GM12865 (cell line): ENCODE measurements around the gene SPATA6.

Experiments used
- DNase-seq: peaks from one replicate; pipeline ENCODE4 v3.0.0; 2010; ENCODE audit warnings: low read depth
- H3K4me3 ChIP-seq: 2 replicates; pipeline ENCODE4 v1.5.1; 2011; ENCODE audit warnings: mild to moderate bottlenecking, low read depth, low read length, control low read depth
- TF ChIP-seq, protein P1 (sequence below): IDR thresholded peaks from 2 replicates; pipeline ENCODE4 v1.5.1; 2011; ENCODE audit warnings: low read length, control low read depth, low read depth, inconsistent platforms; ENCODE audit not compliant: insufficient read depth; ENCODE audit errors: missing control alignments

Gene SPATA6

DNA sequence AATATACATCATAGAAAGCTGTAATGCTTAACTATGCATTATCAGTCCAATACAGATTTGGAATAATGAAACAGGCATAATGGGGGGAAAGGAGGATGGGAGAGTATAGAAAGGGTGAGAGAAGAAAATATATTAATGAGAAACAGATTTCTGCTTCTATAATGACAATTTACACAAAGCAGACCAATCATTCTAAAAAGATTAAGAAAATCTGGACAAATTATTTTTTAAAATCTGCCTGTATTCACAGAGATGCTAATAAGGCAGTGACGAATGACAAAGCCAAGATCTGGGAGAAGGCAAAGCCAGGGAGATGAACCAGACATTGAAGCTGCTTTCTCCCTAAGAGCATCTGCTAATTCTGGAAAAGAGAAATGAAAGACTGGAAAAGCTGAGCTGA, 50.0 kb downstream of the SPATA6 start:
- no peak for DNase-seq
- H3K4me3 ChIP-seq, result no peak overlapping the region
- TF ChIP-seq, protein P1, sequence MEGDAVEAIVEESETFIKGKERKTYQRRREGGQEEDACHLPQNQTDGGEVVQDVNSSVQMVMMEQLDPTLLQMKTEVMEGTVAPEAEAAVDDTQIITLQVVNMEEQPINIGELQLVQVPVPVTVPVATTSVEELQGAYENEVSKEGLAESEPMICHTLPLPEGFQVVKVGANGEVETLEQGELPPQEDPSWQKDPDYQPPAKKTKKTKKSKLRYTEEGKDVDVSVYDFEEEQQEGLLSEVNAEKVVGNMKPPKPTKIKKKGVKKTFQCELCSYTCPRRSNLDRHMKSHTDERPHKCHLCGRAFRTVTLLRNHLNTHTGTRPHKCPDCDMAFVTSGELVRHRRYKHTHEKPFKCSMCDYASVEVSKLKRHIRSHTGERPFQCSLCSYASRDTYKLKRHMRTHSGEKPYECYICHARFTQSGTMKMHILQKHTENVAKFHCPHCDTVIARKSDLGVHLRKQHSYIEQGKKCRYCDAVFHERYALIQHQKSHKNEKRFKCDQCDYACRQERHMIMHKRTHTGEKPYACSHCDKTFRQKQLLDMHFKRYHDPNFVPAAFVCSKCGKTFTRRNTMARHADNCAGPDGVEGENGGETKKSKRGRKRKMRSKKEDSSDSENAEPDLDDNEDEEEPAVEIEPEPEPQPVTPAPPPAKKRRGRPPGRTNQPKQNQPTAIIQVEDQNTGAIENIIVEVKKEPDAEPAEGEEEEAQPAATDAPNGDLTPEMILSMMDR, result no peak

DNA sequence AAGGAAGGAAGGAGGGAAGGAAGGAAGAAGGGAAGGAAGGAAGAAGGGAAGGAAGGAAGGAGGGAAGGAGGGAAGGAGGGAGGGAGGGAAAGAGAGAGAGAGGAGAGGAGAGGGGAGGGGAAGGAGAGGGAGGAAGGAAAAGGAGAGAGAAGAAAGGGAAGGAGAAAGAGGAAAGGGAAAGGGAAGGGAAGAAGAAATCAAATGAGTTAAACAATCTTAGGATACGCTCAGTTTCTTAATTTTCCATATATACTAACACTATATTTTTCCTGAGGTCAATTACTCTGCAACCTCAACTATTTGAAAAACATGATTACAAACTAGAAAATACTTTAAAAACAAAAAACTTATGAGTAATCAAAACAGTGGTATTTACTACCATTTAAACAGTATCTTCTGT, 53.3 kb downstream of the SPATA6 start:
- DNase-seq, result no peak
- TF ChIP-seq, protein P1, result no peak

DNA sequence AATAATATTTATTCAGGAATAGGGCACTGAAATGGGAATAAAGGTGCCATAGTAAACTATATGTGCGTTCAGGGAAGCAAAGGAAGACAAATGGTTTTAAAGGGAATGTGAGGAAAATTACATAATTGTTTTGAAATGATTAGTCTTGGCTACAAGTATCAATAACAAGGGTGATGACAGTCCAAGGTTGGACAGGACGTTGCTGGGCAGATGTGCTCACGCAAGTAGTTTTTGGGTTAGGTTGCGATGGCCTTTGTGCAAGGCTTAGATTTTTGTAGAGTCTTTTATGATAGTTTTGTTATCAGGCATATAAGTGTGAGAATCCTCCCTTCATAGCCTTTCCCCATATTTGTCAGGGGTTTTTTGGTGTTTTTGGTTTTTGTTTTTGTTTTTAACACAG, 57.0 kb downstream of the SPATA6 start:
- DNase-seq, result no peak
- no peak overlapping the region for H3K4me3 ChIP-seq
- TF ChIP-seq, protein P1, result no peak

More for the DNA sequence above, 53.3 kb downstream of the SPATA6 start:
- H3K4me3 ChIP-seq, result no peak overlapping the region

DNA sequence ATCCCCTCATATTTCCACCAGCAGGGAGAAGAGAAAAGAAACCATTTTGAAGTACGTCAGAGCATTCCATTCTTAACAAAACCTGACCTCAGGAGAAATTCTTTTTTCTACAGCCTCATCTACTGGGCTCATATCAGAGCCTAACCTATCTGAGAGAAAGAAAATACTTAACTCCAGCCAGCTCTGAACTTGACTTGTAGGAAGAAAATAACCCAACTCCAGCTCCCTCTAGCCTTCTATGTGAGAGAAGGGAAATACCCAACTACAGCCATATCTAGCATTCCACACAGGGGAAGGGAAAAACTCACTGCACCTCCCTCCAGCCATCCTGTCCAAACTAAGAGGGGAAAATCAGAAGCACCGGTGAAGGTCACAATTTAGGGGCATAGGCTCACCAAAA, 57.7 kb downstream of the SPATA6 start:
- no peak for DNase-seq
- TF ChIP-seq, protein P1, result no peak
- H3K4me3 ChIP-seq, result no peak overlapping the region

DNA sequence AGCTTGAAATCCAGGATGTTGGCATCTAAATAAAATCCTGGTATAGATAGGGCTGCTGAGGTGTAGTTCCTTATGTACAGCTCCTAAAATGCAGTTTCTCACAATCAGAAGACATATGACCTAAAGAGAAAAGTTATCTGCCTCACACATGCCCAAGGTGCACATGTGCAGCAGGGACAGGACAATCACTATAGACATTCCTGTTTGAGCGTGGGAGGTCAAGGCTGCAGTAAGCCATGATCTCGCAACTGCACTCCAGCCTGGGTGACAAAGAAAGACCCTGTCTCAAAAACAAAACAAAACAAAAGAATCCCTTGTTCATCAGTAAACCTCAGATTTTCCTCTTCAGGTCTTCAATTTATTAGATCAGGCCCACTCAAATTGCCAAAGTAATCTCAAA, 66.1 kb downstream of the SPATA6 start:
- H3K4me3 ChIP-seq, result no peak overlapping the region
- TF ChIP-seq, protein P1, result no peak
- DNase-seq, result no peak

DNA sequence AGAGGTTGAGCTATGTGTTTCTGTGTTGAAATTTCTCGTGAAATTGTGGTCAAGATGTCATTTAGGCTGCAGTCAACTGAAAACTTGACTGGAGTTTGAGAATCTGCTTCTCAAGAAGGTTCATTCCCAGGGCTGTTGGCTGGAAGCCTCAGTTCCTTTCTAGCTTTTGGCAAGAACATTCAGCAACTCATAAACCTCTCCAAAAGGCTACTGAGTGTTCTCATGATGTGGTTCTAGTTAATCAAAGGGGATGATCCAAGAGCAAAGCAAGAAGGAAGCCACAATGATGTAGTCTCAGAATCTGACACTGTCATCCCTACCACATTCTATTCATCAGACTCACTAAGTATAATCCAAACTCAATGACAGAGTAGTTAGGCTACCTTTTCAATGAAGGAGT, 66.6 kb downstream of the SPATA6 start:
- DNase-seq, result no peak
- TF ChIP-seq, protein P1, result no peak
- H3K4me3 ChIP-seq, result no peak overlapping the region

DNA sequence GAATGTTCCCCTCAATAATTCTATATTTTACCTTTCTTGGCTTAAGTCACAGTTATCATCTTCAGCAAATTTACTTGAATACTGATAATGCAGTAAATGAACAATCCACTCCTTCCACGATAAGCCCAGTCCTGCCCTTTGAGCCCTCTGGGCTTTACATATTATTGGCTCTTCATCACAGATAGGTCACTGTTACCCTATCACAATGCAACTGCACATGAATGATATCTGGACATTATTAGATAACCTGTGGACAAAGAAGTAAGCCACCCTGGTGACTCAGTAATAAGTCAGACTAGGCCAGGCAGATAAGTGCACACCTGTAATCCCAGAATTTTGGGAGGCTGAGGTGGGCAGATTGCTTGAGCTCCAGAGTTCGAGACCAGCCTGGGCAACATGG, 69.4 kb downstream of the SPATA6 start:
- no peak overlapping the region for H3K4me3 ChIP-seq
- DNase-seq, result no peak
- TF ChIP-seq, protein P1, result no peak
